ENCODE results near the gene PCSK6.

The PCSK6 gene

DNA sequence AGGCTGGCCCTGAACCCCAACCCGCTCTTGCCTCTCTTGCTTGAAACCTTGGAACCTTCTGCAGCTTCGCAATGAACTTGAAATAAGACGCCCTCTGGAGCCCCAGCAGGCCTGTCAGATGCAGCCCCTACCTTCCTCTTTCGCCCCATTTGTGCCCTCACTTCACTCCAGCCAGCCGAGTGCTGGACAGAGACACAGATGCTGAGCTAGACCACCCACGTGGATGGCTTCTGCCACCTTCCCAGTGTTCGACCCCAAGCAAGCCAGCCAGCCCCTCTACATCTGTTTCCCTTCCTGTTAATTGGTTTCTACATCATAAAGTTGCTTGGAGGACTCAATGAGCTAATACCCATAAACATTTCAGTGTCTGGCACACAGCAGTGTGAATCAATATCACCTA, 170.7 kb downstream of the PCSK6 start:
- H3K27me3 ChIP-seq (ENCODE audit: insufficient read depth, low read length, poor library complexity): no peaks in the 10 kb centered on the region
- no peak overlapping the region for H3K4me3 ChIP-seq (ENCODE audit: low read depth in 1 of 2, low read length in 2 of 2)
- H3K9ac ChIP-seq (ENCODE audit: low read depth, low read length): no peak overlapping the region
- H3K79me2 ChIP-seq (ENCODE audit: insufficient read depth, low read length): no peaks in the 10 kb centered on the region
- H3K4me1 ChIP-seq (ENCODE audit: insufficient read depth, low read length): peaks cover 19% of the 10 kb centered on the region
- DNase-seq (no peak), ATAC-seq (ENCODE audit: insufficient read depth, low read depth) (no peak)
- H3K9me3 ChIP-seq (ENCODE audit: insufficient read depth, low read length, severe bottlenecking): no peaks in the 10 kb centered on the region
- H4K20me1 ChIP-seq (ENCODE audit: insufficient read depth, low read length): no peaks in the 10 kb centered on the region
- H2AFZ ChIP-seq (ENCODE audit: low read depth, low read length): no peak overlapping the region
- H3K36me3 ChIP-seq (ENCODE audit: insufficient read depth, low read length): no peaks in the 10 kb centered on the region
- TF ChIP-seq EZH2 (IDR thresholded peaks at IDR 0.05; ENCODE audit: borderline replicate concordance, low read depth, low read length, severe bottlenecking) (no peak), CTCF (IDR thresholded peaks at IDR 0.05; ENCODE audit: borderline replicate concordance, extremely low read depth, low read length, poor library complexity, severe bottlenecking) (no peak)
- no peak overlapping the region for H3K27ac ChIP-seq (ENCODE audit: low read length)
- no peak overlapping the region for H3K4me2 ChIP-seq (ENCODE audit: insufficient read depth, low read length)

DNA sequence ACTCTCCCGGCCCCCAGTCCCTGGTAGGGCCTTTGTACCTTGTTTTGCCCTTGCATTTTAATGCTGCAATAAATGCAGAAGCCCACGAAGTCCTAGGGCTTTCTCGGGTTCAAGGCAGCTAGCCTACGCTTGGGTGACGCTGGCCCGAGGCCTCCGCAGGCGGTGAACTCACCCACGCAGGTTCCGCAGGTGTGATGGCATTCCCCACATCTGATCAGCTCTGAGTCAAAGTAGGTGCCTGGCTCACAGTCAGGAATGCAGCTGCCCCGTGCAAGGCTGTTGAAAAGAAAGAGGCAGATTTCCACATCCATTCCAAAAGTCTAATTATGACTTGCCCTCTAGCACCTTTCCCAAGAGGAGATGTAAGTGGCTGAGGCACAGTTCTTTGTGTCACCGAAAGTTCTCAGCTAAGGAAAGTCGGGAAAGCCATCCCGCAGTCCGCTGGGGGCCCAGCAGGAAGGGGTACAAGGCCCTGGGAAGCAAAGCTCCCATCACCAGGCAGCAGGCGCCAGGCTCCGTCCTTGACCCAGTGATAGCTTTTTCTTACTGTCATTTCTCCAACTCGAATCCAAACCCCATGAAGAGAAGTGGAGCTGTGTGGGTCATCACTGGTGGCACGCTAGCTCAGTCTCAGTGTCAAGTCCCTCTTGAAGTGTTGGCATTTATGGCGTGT, 171.2 kb downstream of the PCSK6 start:
- no peak for DNase-seq
- H3K27ac ChIP-seq (ENCODE audit: low read length): no peak overlapping the region

GRCh38 chr15:101317336-101317872, 172.1 kb downstream of the PCSK6 start:
- no peak for DNase-seq
- peaks cover 19% of the 10 kb centered on the region for H3K4me1 ChIP-seq (ENCODE audit: insufficient read depth, low read length)
- H3K4me2 ChIP-seq (ENCODE audit: insufficient read depth, low read length): no peak overlapping the region
- H3K27me3 ChIP-seq (ENCODE audit: insufficient read depth, low read length, poor library complexity): no peaks in the 10 kb centered on the region
- H3K79me2 ChIP-seq (ENCODE audit: insufficient read depth, low read length): no peaks in the 10 kb centered on the region
- no peaks in the 10 kb centered on the region for H4K20me1 ChIP-seq (ENCODE audit: insufficient read depth, low read length)
- no peaks in the 10 kb centered on the region for H3K36me3 ChIP-seq (ENCODE audit: insufficient read depth, low read length)
- no peak for ATAC-seq (ENCODE audit: insufficient read depth, low read depth)
- no peak overlapping the region for H3K9ac ChIP-seq (ENCODE audit: low read depth, low read length)
- no peaks in the 10 kb centered on the region for H3K9me3 ChIP-seq (ENCODE audit: insufficient read depth, low read length, severe bottlenecking)
- H2AFZ ChIP-seq (ENCODE audit: low read depth, low read length): no peak overlapping the region
- no peak overlapping the region for H3K27ac ChIP-seq (ENCODE audit: low read length)
- no peak overlapping the region for H3K4me3 ChIP-seq (ENCODE audit: low read depth in 1 of 2, low read length in 2 of 2)
- TF ChIP-seq EZH2 (IDR thresholded peaks at IDR 0.05; ENCODE audit: borderline replicate concordance, low read depth, low read length, severe bottlenecking) (no peak), CTCF (IDR thresholded peaks at IDR 0.05; ENCODE audit: borderline replicate concordance, extremely low read depth, low read length, poor library complexity, severe bottlenecking) (no peak)

More for the DNA sequence above, 171.2 kb downstream of the PCSK6 start:
- no peaks in the 10 kb centered on the region for H3K36me3 ChIP-seq (ENCODE audit: insufficient read depth, low read length)
- no peaks in the 10 kb centered on the region for H4K20me1 ChIP-seq (ENCODE audit: insufficient read depth, low read length)
- H3K9ac ChIP-seq (ENCODE audit: low read depth, low read length): no peak overlapping the region
- no peak for TF ChIP-seq EZH2 (IDR thresholded peaks at IDR 0.05; ENCODE audit: borderline replicate concordance, low read depth, low read length, severe bottlenecking)
- TF ChIP-seq CTCF (IDR thresholded peaks at IDR 0.05; ENCODE audit: borderline replicate concordance, extremely low read depth, low read length, poor library complexity, severe bottlenecking): no peak
- H3K27me3 ChIP-seq (ENCODE audit: insufficient read depth, low read length, poor library complexity): no peaks in the 10 kb centered on the region
- H3K4me3 ChIP-seq (ENCODE audit: low read depth in 1 of 2, low read length in 2 of 2): no peak overlapping the region
- H3K9me3 ChIP-seq (ENCODE audit: insufficient read depth, low read length, severe bottlenecking): no peaks in the 10 kb centered on the region
- H3K4me2 ChIP-seq (ENCODE audit: insufficient read depth, low read length): no peak overlapping the region
- H2AFZ ChIP-seq (ENCODE audit: low read depth, low read length): no peak overlapping the region
- H3K4me1 ChIP-seq (ENCODE audit: insufficient read depth, low read length): peaks cover 19% of the 10 kb centered on the region
- no peak for ATAC-seq (ENCODE audit: insufficient read depth, low read depth)
- no peaks in the 10 kb centered on the region for H3K79me2 ChIP-seq (ENCODE audit: insufficient read depth, low read length)
